Measurements from ENCODE around the gene PLN.
A peak's percentile ranks its signal among the peaks of the same experiment; 100 is the strongest.

PLN gene

GRCh38 chr6:118536478-118536877 lies 11.6 kb upstream of the PLN start:
- DNase-seq (ENCODE audit: low spot score) (no peak), FAIRE-seq (no peak)

- no peak for FAIRE-seq
Measured at GRCh38 chr6:118537574-118537973, 10.5 kb upstream of the PLN start.

GRCh38 chr6:118542184-118542952 lies 5.7 kb upstream of the PLN start:
- FAIRE-seq (no peak), DNase-seq (ENCODE audit: low spot score) (no peak)

More at GRCh38 chr6:118537574-118537973, 10.5 kb upstream of the PLN start:
- no peak for DNase-seq (ENCODE audit: low spot score)

- DNase-seq (ENCODE audit: low spot score) (no peak), FAIRE-seq (no peak)
Measured at GRCh38 chr6:118544105-118544504, 4.0 kb upstream of the PLN start.

- DNase-seq (ENCODE audit: low spot score) (no peak), FAIRE-seq (no peak)
Measured at GRCh38 chr6:118546164-118546879, 1.8 kb upstream of the PLN start.

- FAIRE-seq: no peak
Measured at GRCh38 chr6:118546880-118547218, 1.2 kb upstream of the PLN start.

GRCh38 chr6:118548613-118549012 lies 517 bp downstream of the PLN start:
- no peak for DNase-seq (ENCODE audit: low spot score)
- no peak for FAIRE-seq

More at GRCh38 chr6:118546880-118547218, 1.2 kb upstream of the PLN start:
- no peak for DNase-seq (ENCODE audit: low spot score)

- DNase-seq (ENCODE audit: low spot score) (peak; percentile 41), FAIRE-seq (peak; percentile 63)
Measured at GRCh38 chr6:118551063-118552053, 3.3 kb downstream of the PLN start.

- no peak for FAIRE-seq
- no peak for DNase-seq (ENCODE audit: low spot score)
Measured at GRCh38 chr6:118553132-118553531, 5.0 kb downstream of the PLN start.

GRCh38 chr6:118554698-118555097 lies 6.6 kb downstream of the PLN start:
- no peak for DNase-seq (ENCODE audit: low spot score)
- FAIRE-seq: no peak

- FAIRE-seq (no peak), DNase-seq (ENCODE audit: low spot score) (no peak)
Measured at GRCh38 chr6:118558464-118559217, 10.5 kb downstream of the PLN start.

GRCh38 chr6:118559659-118560058 lies 11.6 kb downstream of the PLN start:
- DNase-seq (ENCODE audit: low spot score): no peak
- peak; percentile 64 for FAIRE-seq

- FAIRE-seq (no peak), DNase-seq (ENCODE audit: low spot score) (no peak)
Measured at GRCh38 chr6:118562248-118562647, 14.2 kb downstream of the PLN start.

- FAIRE-seq: peak; percentile 27
Measured at GRCh38 chr6:118562959-118563358, 14.9 kb downstream of the PLN start.

GRCh38 chr6:118565311-118565960 lies 17.3 kb downstream of the PLN start:
- DNase-seq (ENCODE audit: low spot score): peak; percentile 36
- no peak for FAIRE-seq

More at GRCh38 chr6:118562959-118563358, 14.9 kb downstream of the PLN start:
- peak; percentile 55 for DNase-seq (ENCODE audit: low spot score)

- DNase-seq (ENCODE audit: low spot score): no peak
- FAIRE-seq: no peak
Measured at GRCh38 chr6:118567974-118568373, 19.9 kb downstream of the PLN start.

- no peak for FAIRE-seq
- DNase-seq (ENCODE audit: low spot score): no peak
Measured at GRCh38 chr6:118569498-118569897, 21.4 kb downstream of the PLN start.

- FAIRE-seq (no peak), DNase-seq (ENCODE audit: low spot score) (no peak)
Measured at GRCh38 chr6:118571121-118571520, 23.0 kb downstream of the PLN start.

- FAIRE-seq (no peak), DNase-seq (ENCODE audit: low spot score) (no peak)
Measured at GRCh38 chr6:118574051-118574865, 26.2 kb downstream of the PLN start.

Measured in RCC 7860 (cell line).